ENCODE results near the gene NOG.

NOG gene

DNA sequence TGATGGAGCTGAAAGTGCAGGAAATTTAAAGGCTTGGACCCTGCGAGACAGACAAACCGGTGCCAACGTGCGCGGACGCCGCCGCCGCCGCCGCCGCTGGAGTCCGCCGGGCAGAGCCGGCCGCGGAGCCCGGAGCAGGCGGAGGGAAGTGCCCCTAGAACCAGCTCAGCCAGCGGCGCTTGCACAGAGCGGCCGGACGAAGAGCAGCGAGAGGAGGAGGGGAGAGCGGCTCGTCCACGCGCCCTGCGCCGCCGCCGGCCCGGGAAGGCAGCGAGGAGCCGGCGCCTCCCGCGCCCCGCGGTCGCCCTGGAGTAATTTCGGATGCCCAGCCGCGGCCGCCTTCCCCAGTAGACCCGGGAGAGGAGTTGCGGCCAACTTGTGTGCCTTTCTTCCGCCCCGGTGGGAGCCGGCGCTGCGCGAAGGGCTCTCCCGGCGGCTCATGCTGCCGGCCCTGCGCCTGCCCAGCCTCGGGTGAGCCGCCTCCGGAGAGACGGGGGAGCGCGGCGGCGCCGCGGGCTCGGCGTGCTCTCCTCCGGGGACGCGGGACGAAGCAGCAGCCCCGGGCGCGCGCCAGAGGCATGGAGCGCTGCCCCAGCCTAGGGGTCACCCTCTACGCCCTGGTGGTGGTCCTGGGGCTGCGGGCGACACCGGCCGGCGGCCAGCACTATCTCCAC is at the start of gene NOG:
Gene NOG (plus strand): TSS at position 54 of the 674 bp plus-strand sequence. CDS start 525 bp downstream, at position 579.
- peak; percentile 69 for DNase-seq

DNA sequence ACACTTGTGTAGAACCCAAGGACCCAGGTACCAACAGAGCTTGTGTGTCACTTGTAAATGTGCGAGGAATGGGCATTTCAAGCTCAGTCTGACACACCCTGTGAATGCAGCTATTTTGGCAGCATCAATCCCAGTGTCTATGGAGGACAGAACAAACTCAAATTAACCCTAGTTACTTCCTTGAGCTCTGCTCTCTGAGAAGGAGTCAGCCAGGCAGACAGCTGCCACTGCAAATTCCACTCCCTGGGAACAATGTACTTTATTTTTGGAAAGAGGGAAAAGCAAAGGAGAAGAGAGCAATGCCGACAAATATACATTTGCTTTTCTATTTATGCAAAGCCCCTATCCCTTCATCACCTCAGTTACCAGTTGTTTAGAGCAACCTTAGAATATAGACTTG is 48.4 kb upstream of the NOG start:
- DNase-seq, result no peak

DNA sequence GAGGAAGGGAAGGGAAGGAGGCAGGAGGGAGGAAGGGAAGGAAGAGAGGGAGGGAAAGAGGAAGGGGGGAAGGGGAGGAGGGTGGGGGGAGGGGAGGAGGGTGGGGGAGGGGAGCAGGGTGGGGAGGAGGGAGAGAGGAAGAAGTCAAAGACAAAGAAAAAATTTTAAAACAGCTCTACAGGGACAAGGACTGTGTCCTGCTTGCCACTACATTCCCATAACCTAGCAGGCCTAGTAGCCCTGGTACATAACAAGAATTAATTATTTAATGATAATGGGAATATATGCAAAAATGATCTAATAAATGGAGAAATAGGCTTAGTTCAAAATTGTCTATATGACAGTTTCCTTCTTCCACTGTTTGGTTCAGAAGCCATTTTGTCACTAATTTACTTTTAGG is 47.6 kb upstream of the NOG start:
- no peak for DNase-seq

DNA sequence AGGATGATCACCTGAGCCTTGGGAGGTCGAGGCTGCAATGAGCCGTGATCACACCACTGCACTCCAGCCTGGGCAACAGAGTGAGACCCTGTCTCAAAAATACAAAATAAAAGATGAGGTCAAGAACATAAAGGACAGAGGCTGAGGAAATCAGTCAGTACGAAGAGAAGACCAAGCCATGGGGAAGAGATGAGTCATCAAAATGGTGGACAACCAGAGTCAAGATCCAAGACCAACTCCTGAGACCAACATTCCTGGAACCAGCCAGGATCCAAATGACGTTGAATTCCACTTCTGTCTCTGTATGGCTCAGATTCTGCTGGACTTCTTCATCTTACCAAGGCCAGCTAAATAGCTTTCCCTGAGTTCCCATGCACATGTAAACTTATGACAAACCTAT is 44.8 kb upstream of the NOG start:
- DNase-seq, result no peak

DNA sequence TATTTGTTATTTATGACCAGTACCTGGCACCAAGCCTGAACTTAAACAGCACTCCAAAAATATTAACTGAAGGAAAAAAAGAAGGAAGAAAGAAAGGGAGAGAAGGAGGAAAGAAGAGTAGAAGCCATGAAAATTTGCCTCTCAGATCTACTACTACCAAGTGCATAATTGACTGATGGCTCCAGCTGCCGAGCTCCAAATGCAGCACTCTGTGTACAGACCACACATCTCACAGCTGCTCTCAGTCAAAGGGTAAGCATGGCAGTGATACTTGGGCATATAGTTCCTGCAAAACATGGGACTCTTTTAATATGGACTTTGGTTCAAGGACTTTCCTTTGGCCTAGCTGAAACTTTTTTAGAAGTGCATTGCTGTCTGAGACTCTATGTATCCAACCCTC is 44.0 kb upstream of the NOG start:
- DNase-seq, result no peak

DNA sequence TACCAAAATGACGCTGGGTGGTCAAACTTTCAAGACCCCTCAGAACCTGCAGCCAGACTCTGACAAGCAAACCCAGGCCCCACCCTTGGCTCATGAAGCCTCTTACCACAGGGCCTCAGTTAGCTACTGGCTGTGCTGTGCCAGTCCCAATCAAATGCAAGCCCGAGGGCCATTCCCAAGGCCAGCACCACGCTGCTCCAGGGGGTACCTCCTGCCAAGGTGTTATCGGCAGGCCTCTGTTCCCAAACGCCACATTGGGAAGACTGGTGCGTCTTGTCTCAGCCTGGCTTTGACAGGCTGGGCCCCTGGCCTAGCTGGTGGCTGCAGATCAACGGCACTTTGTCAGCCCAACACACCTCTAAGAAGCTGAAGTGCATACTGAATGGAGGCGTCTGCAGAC is 35.8 kb upstream of the NOG start:
- DNase-seq, result no peak

DNA sequence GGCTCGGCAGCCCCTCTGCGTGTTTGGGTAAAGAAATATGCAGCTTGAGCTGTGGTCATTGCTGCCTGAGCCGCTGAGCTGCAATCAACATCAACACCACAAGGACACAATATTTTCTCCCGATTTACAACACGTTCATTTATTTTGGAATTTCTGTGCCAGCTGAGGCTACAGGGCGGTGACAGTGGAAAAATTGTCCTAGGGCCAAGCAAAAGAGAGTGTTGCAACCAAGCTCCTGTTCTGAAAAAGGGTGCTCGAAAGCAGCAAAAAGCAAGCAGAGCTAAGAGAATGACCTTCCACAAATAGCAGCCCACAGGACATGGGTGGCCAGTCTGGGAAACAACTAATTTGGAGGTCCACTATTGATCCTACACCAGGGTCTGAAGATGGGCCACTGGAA is 35.4 kb upstream of the NOG start:
- DNase-seq, result no peak

DNA sequence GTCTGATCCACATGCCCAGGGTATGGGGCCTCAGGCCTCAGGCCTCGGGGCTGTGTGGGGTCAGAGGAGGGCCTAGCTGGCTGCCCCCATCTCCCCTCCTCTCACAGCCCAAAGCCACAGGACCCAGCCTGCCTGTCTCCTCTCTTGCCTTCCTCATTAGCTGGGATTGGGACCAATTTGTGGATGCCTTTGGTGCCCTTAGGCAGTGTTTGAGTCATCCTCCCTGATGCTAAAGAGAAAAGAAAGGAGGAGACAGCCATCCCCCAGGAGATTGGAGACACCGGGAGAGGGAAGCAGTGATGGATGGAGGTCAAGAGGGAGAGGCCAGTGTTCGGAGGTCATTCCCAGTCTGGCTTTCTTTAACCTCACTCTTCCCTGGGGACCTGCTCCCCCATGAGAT is 23.3 kb upstream of the NOG start:
- DNase-seq, result no peak

DNA sequence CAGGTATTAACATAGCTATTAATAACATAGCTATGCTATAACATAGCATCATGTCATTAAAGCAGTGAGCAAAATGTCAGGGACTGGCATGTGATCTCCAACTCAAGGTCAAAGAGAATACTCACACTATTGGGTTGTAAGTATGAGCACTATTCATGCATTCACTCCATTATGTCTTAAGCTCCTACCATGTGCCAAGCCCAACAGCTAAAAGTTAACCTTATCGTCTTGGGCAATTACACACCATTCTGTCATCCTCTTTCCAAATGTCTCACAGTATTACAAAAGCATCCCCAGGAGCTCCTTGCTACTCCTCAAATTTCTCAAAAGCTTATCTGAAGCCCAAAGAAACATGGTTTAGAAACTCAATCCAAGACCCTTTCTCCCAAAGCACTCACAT is 22.0 kb upstream of the NOG start:
- DNase-seq, result no peak

DNA sequence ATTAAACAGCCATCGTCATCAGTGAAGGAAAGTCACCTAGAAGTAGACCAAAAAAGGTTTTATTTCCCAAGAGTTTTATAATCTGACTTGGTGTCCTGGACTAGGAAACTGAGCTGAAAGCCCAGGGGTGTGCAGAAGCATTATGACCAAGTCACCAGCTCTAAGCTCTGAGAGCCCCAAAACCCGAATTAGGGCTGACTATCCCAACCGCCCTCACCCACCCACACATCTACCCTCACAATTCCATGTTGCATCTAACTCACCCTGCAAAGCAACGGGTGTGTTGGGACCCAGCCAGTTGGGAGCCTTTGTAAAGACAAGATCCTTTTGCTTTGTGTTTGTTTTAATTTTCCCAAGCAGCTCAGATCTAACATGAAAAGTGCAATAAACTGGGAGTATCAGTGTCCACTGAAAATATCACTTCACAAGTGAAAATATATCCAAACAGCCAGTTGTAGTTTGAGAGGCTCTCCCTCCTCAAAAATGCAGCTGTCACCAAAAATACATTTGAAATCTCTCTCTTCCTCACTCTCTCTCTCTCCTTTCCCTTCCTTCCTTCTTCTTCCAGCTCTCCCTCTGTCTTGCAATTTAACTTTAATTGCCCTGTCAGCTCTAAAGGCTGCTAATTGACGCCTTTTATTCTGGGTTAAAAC is 16.2 kb upstream of the NOG start:
- no peak for DNase-seq

DNA sequence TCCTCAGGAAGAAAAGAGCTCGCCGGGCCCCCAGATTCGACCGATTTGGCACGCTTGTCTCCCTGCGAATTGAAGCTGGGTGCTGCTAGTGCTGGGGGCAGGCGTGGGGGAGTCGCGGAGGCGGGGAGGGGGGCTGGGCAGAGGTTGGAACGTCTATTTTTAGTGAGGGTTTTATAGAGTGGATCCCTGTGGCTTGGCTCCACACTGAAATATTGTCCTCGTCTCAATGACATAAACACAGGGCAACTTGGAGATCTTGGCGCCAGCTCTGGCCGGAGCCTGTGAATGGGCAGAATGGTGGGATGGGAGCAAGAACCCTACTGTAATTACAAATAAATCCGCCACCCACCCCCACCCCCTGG is 15.7 kb upstream of the NOG start:
- DNase-seq, result no peak

DNA sequence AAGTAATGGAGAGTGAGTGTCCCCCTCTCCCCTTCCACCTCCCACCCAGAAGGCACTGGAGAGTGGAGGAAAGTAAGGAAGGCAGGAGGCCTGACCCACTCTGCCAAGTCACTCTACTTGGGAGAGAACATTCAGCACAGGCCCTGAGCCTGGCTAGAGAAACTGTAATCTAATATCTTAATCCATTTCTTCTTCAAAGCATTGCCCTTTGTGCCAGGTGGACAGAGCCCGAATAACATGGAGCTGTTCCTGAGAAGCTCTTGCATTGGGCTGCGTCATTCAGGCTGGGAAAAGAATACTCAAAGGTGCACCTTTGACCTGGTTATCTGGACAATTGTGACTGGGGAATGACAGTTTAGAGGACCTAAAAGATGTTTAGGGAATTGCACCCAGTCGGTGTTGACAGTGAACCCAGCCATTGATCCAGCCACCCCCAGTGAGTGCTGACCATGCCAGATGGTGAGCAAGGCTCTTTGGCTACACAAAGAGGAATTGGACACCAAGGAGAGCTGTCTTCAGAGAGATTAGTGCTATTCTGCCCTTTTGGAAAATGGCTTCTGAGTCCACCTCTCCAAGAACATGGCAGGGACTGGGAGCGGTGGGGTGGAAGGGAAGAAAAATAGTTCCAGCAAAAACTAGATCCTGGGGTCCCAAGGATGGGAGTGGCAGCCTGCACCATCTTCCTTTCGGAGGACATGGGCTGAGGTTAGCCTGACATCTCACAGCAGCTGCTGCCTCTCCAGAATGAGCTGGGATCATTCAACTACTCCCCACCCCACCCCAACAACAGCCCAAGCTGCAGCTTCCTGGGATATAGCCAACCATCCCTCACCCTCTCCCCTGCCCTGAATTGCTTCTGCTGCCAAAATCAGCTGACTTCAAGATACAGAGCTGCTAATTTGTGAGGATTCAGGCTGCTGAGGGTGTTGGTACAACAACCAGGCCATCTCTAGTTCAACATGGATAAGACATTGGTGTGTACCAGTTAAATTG is 11.6 kb upstream of the NOG start:
- no peak for DNase-seq

DNA sequence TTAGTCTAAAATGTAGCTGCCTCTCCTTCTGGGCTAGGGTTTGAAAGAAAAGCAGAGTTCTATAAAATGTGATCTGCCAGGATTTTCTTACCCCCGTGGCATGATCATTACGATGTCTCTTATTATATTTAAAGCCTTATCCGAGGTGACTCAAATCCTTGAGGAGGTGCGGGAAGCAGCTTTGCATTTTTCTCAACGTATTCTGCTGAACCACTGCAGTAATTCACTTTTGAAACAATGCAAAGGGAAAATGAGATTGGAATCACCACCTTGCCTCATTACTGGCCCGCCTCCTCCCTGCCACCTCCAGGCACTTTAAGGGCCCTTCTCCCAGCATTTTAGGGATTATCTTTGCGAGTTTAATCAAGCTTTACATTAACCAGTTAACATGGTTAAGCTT is 9.7 kb upstream of the NOG start:
- no peak for DNase-seq

DNA sequence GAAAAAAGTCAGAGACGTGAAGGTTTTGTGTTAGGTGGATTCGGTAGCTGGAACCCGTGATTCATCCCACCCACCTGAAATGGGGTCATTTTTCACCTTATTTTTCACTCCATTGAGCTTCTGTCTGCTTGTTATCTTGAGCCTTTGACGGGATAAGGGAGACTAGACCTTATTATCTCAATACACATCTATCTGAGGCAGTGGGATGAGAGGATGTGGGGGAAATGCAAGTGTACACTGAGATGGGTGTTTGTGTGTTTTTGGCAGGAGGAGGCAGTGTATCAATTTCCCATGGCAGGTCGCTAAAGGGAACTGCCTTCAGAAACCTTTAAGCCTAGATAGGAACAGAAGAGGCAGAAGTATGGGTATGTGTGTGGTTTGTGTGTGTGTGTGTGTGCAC is 6.2 kb upstream of the NOG start:
- DNase-seq, result no peak

DNA sequence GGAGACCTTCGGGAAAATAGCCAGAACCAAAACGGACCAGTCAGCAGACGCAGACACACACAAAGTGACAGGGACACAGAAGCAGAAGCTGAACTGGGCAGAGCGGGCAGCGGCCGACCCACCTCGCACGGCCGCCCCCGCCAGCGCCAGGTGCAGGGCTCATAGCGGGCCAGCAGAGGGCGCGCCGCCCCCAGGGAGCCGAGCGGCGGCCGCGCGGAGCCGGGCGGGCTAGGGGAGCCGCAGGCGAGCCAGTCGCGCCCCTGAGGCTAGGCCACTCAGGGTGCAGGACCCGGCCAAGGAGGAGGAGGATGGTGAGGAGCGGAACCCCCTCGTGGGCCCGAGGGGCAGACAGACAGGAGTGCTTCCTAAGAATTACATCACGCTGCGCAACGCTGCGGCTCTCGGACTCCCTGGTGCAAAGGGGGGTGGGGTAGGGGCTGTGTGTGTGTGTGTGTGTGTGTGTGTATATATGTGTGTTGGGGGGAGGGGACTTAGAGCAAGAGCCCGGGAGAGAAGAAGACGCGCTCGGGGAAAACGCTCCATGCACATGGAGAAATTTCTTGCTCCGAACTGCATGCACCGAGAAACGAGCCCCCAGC is 913 bp upstream of the NOG start:
- DNase-seq, result peak; percentile 65

DNA sequence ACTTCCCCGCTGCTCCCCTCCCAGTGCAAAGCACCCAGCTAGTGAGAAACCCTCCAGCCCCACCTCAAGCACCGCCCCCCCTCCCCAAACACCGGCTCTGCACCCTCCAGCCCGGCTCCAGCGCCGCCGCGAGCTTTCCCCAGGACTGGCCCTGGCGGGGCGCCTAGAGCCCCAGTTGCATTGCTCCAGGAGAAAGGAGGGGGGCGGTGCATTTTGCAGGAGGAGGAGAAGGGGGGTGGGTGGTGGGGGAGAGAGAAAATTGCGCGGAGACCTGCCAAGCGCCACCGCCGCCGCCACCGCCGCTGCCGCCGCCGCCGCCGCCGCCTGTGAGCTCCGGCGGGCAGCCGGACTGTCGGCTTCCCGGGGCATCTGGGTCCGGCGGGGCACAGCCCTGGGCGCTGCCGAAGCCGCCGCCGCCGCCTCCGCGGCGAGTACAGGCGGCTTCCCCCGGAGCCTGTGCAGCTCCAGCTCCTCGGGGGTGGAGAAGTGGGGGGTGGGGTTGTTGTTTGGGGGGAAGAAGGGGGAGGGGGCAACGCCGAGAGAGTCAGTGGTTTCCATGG is 333 bp upstream of the NOG start:
- DNase-seq, result peak; percentile 69

DNA sequence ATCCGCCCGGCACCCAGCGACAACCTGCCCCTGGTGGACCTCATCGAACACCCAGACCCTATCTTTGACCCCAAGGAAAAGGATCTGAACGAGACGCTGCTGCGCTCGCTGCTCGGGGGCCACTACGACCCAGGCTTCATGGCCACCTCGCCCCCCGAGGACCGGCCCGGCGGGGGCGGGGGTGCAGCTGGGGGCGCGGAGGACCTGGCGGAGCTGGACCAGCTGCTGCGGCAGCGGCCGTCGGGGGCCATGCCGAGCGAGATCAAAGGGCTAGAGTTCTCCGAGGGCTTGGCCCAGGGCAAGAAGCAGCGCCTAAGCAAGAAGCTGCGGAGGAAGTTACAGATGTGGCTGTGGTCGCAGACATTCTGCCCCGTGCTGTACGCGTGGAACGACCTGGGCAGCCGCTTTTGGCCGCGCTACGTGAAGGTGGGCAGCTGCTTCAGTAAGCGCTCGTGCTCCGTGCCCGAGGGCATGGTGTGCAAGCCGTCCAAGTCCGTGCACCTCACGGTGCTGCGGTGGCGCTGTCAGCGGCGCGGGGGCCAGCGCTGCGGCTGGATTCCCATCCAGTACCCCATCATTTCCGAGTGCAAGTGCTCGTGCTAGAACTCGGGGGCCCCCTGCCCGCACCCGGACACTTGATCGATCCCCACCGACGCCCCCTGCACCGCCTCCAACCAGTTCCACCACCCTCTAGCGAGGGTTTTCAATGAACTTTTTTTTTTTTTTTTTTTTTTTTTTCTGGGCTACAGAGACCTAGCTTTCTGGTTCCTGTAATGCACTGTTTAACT is 1.0 kb downstream of the NOG start:
- no peak for DNase-seq

DNA sequence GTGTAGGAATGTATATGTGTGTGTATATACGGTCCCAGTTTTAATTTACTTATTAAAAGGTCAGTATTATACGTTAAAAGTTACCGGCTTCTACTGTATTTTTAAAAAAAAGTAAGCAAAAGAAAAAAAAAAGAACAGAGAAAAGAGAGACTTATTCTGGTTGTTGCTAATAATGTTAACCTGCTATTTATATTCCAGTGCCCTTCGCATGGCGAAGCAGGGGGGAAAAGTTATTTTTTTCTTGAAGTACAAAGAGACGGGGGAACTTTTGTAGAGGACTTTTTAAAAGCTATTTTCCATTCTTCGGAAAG is 1.6 kb downstream of the NOG start:
- no peak for DNase-seq

DNA sequence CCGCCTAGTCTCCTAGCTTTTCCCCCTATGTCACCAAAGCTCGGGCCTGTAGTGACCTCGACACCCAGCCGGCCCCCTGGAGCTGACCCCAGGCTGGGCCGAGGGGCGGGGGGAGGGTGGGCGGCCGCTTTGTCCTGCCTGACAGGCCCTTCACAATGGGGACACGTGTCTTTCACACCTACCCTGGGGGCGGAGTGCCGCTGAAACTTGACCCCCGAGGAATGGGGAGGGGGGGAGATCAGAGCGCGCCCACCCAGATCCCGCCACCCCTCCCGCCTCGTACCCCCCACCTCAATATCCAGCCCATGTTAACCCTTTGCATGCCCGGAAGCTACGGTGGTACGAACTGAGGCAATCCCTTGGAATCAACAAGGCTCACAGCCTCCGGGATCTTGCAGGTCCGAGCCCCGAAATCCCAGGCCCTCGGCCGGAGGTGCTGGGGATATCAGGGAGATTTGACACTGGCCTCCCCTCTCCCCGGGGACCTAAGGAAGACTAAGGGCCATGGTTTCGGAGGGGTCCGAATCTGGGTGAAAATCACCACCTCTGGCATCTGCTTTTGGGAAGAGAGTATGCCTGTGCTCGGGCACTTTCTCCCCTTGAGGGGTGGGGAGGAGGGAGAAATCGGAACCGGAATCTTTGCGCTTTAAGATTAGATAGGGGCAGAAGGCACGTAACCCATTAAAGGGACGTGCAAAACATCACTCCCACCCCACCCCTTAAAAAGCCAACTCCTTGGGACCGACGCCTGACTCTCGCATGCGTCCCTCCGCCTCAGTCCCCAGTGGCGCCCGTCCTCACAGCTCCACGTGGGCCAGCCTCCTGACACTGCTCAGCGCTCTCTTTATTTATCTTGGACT is 2.6 kb downstream of the NOG start:
- peak; percentile 22 for DNase-seq

DNA sequence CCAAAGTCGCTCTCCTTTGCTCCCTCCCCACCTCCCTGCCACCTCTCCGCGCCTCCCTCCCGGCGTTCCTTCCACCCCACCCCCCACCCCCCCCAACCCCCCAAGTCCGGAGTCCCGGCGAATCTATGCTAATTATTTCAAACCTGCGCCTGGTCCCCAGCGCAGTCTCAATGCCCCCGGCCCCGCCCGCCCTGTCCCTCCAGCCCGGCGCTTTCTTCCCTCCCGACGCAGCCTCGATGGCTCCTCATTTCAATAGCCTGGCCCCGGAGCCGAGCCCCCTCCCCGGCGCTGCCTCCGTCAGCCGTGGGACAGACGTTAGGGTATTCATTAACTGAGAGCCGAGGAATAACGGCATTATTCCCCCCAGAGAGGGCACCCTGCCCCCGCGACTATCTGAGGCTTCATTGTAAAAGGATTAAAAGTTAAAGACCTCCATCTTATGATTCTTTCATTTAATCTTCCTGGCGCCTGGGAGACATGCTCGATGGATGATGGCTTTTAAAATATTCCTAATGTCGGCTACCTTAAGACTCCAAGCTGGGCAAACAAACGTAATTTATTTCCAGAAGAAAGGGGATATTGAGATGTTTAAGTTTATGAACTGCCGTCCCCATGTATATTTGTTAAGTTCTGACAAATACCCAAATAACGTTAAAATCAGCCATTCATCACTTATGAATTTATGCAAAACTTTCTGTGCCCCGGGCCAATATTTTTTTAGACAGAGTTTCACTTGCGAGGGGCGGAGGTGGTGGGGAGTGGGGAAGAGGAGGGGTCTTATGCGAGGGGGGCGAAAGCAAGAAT is 3.4 kb downstream of the NOG start:
- no peak for DNase-seq
